Activated T-helper 1 cell treated with anti-CD3 and anti-CD28 coated beads, Interleukin-12 subunit alpha, Interleukin-12 subunit beta, Interleukin-2, Interleukin-4 antibody, amounts not matched to agents 30 ng/mL and 10 ng/mL and 1 ng/mL, durations not matched to agents 14 hours and 24 hours and 36 hours (primary cell): ENCODE data around the gene BRMS1. TPM values are rescaled to one million over a fixed set of nuclear protein-coding genes. Genes with fewer than 3 reads are reported as not detected.

Experiments
- DNase-seq: peaks from one replicate; pipeline ENCODE4 v3.0.0; 2021; ENCODE audit warnings: low spot score
- H3K27ac Mint-ChIP-seq: one replicate; pipeline ENCODE4 v1.8.0; 2021; ENCODE audit warnings: mild to moderate bottlenecking, mixed read lengths
- H3K27me3 Mint-ChIP-seq: one replicate; pipeline ENCODE4 v1.8.0; 2022; ENCODE audit warnings: mild to moderate bottlenecking, moderate library complexity, mixed read lengths; ENCODE audit not compliant: insufficient read depth
- H3K36me3 Mint-ChIP-seq: one replicate; pipeline ENCODE4 v1.8.0; 2021; ENCODE audit warnings: low read depth, mixed read lengths
- H3K4me1 Mint-ChIP-seq: one replicate; pipeline ENCODE4 v1.8.0; 2021; ENCODE audit warnings: low read depth, mixed read lengths
- H3K4me3 Mint-ChIP-seq: one replicate; pipeline ENCODE4 v1.8.0; 2021; ENCODE audit warnings: mild to moderate bottlenecking, moderate library complexity, mixed read lengths
- H3K9me3 Mint-ChIP-seq: one replicate; pipeline ENCODE4 v1.8.0; 2021; ENCODE audit warnings: mixed read lengths
- intact Hi-C: fragments of 100-400 bp; cut with micrococcal nuclease; formaldehyde crosslinking; loops from one replicate; pipeline ENCODE4 v1.15.1; 2024
- total RNA-seq: library from RNA; stranded (reverse); gene quantifications from 2 replicates; pipeline ENCODE4 v1.2.3, GENCODE V29; 2022

Gene BRMS1
- total RNA-seq, 1 donor from 2014 or later = 67.1 TPM

DNA sequence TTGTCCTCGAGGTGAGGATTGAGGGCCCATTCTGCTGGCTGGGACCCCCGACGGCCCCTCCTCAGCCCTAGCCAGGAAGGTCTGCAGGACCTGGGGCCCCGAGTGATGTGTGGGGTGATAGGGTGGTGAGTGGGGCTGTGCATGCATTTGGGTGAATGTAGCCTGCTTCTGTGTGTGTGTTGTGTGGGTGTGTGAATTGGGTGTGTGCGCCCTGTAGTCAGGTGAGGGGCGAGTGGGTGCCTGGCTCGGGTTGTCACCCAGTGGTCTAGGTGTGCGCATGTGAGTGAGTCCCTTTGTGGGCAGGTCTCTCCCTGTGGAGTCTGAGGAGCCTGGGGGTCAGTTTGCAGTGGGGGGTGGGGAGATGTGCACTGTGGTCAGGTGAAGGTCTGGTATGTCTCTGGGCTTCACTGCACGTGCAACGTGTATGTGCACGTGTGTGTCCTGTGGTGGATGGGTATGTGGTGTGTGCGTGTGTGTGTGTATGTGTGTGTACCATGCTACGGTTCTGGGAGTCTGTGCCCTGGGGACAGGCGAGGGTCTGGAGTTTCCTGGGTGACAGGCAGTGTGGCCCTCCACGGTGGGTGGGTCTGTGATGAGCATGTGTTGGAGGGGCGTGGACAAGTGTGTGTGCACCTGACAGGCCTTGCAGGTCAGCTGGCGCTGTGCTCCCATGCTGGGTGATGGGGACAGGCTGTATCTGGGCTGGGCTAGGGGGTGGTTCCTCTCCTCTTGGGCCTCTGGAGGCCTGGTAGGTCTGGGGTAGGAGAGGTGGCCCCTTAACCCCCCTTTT is 52.2 kb downstream of the BRMS1 start:
- peaks cover 28% of the 10 kb centered on the region for H3K4me1 Mint-ChIP-seq
- no peak for DNase-seq
- peaks cover 3% of the 10 kb centered on the region for H3K36me3 Mint-ChIP-seq
- no peaks in the 10 kb centered on the region for H3K9me3 Mint-ChIP-seq
- H3K27ac Mint-ChIP-seq = no peak overlapping the region
- intact Hi-C loops = no loop called here
- H3K27me3 Mint-ChIP-seq = peaks cover 32% of the 10 kb centered on the region
- H3K4me3 Mint-ChIP-seq = peak overlapping the region; percentile 59

DNA sequence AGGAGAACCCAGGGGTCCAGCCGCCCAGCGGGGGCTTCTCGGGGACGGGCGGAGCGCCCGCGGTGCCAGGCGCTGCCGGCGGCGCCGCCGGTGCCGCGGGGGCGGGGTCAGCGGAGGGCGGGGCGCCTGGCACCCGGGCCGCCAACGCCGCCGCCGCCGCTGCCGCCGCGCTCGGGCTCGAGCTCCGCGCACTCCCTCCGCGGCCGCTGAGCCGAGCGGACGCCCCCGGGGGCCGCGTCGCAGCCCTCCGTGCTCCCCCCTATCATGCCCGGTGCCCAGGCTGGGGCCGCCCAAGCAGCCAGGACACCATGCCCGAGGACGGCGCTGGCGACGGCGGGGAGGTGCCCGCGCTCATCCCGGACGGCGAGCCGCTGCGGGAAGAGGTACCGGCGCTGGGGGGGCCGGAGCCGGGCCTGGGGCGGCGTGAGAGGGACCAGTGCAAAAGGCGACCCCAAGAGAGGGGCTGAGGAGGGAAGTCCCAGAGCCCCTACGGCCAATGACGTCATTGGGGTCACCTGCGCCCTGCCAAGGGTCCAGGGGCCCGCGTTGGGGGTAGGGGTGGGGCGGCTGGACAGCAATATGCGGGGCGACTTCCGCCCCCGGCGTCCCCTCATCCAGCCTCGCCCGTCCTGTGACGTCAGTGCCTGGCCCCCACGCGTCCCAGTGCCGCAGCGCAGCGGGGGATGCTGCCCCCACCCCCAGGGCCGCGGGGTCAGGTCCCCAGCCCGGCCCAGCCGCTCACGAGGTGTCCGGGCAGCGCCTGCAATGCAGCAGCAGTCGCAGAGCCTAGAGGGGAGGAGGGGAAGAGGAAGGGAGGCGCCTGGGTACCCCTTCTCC is 53.0 kb downstream of the BRMS1 start, which contains the start of gene TMEM151A:
TMEM151A (plus strand) TSS at position 189 of the 837 bp plus-strand sequence; CDS start at position 309, 120 bp downstream.
- no peak within 1 kb of the TSS for H3K27ac Mint-ChIP-seq
- H3K27me3 Mint-ChIP-seq = peaks cover 32% of the 10 kb centered on the region
- H3K4me3 Mint-ChIP-seq = peak within 1 kb of the TSS; percentile 95
- intact Hi-C loops = no loop called here
- H3K36me3 Mint-ChIP-seq = peaks cover 3% of the 10 kb centered on the region
- no peak for DNase-seq
- H3K4me1 Mint-ChIP-seq = peaks cover 36% of the 10 kb centered on the region
- H3K9me3 Mint-ChIP-seq = no peaks in the 10 kb centered on the region

DNA sequence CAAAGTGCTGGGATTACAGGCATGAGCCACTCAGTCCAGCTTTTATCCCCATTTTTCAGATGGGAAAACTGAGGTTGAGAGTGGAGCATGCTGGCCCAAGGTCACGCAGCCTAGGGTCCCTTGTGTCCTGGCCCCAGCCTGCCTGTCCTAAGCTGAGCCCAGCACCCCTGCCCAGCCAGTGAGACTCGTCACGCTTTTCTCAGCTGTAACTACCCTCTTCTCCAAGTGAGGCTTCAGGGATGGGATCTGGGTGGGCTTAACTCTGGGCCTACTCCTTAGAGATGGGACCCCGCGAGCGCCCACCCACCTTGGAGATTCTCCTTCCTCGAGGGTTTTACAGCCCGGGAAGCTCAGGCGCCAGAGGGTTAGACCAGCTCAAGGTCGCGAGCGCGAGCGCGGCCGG is 53.6 kb downstream of the BRMS1 start:
- Mint-ChIP-seq H3K36me3 (peaks cover 5% of the 10 kb centered on the region), H3K4me3 (no peak overlapping the region), H3K27me3 (peaks cover 31% of the 10 kb centered on the region), H3K27ac (no peak overlapping the region), H3K4me1 (peaks cover 39% of the 10 kb centered on the region), H3K9me3 (no peaks in the 10 kb centered on the region)
- intact Hi-C loops = no loop called here
- no peak for DNase-seq

DNA sequence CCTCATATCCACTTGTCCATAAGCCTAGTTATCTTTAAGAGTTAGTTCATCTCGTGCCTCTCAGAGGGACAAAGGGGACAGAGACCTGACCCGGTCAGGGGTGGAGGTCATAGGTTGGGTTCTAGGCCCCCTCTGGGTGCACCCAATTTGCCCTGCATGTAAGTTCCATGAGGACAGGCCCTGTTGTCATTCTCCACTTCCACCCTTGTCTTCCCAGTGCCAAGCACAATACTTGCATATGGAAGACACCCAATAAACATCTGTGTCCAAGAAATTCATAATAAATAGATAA is 54.6 kb downstream of the BRMS1 start:
- intact Hi-C loops = no loop called here
- H3K4me1 Mint-ChIP-seq = peaks cover 39% of the 10 kb centered on the region
- H3K27ac Mint-ChIP-seq = no peak overlapping the region
- peaks cover 28% of the 10 kb centered on the region for H3K27me3 Mint-ChIP-seq
- H3K9me3 Mint-ChIP-seq = no peaks in the 10 kb centered on the region
- peaks cover 5% of the 10 kb centered on the region for H3K36me3 Mint-ChIP-seq
- H3K4me3 Mint-ChIP-seq = peak overlapping the region; percentile 95
- DNase-seq = no peak

DNA sequence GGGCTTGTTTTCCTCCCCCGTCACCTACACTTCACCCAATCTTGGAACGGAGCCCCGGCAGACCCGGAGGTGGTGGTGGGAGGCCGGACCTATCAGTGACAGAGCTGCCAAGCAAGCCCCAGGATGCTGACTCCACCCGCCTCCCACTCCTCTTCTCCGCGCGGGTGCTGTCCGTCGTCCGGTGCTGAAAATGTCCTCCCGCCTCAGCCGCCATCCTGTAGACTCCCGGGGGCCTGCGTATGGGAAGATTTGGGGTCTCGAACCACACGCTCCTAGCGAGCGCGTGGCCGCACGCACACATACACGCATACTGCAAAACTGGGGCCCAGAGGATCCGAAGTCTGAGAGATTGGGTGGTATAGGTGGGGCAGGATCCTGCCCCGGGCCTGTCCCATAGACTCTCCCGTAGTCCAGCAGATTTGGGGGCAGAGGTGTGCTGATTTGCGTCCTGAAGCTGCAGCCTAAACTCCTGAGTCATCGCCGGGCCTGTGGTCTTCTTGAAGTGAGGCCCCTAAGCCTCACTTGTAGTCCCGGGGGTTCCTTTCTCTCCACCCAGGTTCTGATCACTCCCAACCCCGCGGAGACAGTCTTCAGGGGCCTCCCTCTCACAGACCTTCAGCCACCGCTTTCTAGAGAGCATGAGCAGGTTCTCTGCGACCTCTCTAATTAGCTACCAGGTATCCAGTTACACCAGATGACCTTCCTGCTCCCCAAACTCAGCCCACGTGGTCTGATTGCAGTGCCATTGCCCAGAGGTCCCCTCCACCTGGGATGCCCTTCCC is 55.2 kb downstream of the BRMS1 start:
- H3K4me3 Mint-ChIP-seq = peak overlapping the region; percentile 95

DNA sequence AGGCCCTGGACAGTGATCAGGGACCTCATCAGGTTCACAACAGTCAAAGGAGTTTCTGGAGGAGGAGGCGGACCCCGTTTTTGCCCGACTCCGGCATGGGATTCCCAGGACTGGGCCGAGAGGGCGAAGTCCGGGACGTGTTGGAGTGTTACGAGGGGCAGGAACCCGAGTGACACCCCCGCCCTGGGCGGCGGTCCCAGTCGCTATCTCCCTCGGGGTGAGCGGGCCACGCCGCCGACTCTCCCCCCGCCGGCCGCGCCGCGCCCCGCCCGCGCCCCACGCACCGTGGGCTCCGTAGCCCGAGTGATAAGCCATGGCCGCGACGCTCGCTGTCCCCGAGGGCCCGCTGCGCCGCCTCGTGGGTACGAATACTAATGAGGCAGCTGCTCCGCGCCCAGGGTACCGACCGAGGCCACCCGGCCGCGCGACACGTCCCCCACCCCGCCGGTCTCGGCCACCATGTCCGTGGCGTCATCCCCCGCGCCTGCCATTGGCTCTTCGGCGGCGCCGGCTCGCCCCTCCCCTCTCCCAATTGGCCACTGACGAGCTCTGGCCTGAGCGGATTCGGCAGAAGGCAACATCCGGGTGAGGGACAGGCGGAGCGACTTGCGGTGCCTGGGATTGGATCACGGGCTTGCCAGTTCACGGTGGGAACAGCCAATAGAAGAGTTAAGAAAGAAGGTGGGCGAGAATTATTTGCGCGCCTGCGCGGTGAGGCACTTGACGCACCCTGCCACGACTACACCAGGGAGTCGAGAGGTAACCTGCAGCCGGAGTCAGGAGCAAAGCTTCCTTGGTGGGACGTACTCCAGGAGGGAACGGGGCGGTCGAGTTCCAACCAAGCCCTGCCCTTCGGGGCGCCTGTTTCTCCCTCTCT is 56.0 kb downstream of the BRMS1 start, which contains the start of gene YIF1A:
YIF1A (minus strand) TSS at position 473 of the 877 bp plus-strand sequence; CDS start at position 315, 158 bp downstream.
- Mint-ChIP-seq H3K27ac (peak within 1 kb of the TSS; percentile 99), H3K36me3 (peaks cover 9% of the 10 kb centered on the region), H3K4me1 (peaks cover 39% of the 10 kb centered on the region), H3K9me3 (no peaks in the 10 kb centered on the region), H3K4me3 (peak within 1 kb of the TSS; percentile 95), H3K27me3 (peaks cover 28% of the 10 kb centered on the region)
- intact Hi-C loops = loop anchor here (1.0 to 2.0 kb wide), 8 partner anchors 21 to 1064 kb away; partner anchors contain the start of genes NPAS4, POLD4 and RAB1B
- peak; percentile 99 for DNase-seq

More for the DNA sequence above, 55.2 kb downstream of the BRMS1 start:
- DNase-seq = peak; percentile 78
- intact Hi-C loops = loop anchor here (1.0 to 2.0 kb wide), 8 partner anchors 21 to 1063 kb away; partner anchors contain the start of genes NPAS4, POLD4 and RAB1B
- Mint-ChIP-seq H3K36me3 (peaks cover 5% of the 10 kb centered on the region), H3K4me1 (peaks cover 39% of the 10 kb centered on the region), H3K27ac (peak overlapping the region; percentile 99), H3K9me3 (no peaks in the 10 kb centered on the region), H3K27me3 (peaks cover 28% of the 10 kb centered on the region)

DNA sequence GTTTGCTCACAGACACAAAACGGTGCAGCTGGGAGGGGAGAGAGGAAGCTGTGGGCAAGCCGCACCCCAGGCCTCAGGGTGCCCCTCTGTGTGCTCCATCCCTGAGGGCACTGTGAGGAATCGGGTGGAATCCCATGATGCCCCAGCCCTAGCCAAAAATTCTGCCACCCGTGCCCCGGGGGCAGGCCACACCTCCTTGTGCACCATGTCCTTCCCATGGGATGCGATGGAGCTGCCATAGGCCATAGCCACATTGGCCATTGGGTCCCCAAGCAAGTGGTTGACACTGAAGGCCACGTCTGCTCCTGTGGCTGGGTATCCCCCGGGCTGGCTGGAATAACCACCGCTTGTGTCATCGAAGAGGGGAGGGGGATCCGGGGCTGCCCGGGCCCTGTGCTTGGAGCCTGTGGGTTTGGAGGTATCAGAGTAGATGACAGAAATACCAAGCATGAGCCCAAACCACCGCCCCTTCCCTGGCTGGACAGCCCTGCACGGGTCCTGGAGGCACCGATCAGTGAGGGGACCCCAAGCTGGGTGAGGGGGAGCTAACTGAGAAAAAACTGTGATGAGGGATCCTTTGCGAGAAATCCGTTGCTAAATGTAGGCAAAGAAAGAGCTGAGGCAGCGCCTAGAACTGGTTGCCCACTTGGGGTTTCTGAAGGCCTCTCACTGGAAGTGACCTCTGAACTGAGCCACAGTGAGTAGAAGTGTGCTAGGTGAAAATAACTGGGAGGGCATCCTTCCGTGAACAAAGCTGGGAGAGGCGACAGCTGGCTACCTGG is 56.8 kb downstream of the BRMS1 start:
- Mint-ChIP-seq H3K9me3 (no peaks in the 10 kb centered on the region), H3K4me1 (peaks cover 41% of the 10 kb centered on the region), H3K36me3 (peaks cover 9% of the 10 kb centered on the region), H3K4me3 (peak overlapping the region; percentile 95), H3K27me3 (peaks cover 21% of the 10 kb centered on the region), H3K27ac (peak overlapping the region; percentile 93)
- DNase-seq = no peak
- intact Hi-C loops = loop anchor here (2.0 kb wide), 1 partner anchor 1065 kb away; the partner anchor contains the start of gene POLD4

Other genes starting within 250 kb of the BRMS1 start
- gene KLC2, start 87.4 kb downstream of the BRMS1 start, total RNA-seq = 56.3 and 62.1 TPM in 2 replicates
- gene RAB1B, start 76.5 kb downstream of the BRMS1 start, total RNA-seq = 123 and 124 TPM in 2 replicates
- gene CNIH2, start 66.9 kb downstream of the BRMS1 start, total RNA-seq = 1.7 and 1.8 TPM in 2 replicates
- 125 and 127 TPM in 2 replicates for gene YIF1A, start 56.0 kb downstream of the BRMS1 start, total RNA-seq
- not detected in 2 replicates for gene TMEM151A, start 53.2 kb downstream of the BRMS1 start, total RNA-seq
- gene CD248, start 28.1 kb downstream of the BRMS1 start, total RNA-seq = 0.10 TPM in 1 of 2 replicates, not detected in the other
- gene RIN1, start 8.7 kb downstream of the BRMS1 start, total RNA-seq = 0.78 and 0.86 TPM in 2 replicates
- 10.6 and 12.1 TPM in 2 replicates for gene B4GAT1, start 2.5 kb upstream of the BRMS1 start, total RNA-seq
- gene SLC29A2, start 26.7 kb upstream of the BRMS1 start, total RNA-seq = 14.3 and 16.6 TPM in 2 replicates
- not detected in 2 replicates for gene NPAS4, start 75.9 kb upstream of the BRMS1 start, total RNA-seq
- gene MRPL11, start 93.7 kb upstream of the BRMS1 start, total RNA-seq = 93.0 and 93.6 TPM in 2 replicates
- gene PELI3, start 121.8 kb upstream of the BRMS1 start, total RNA-seq = 15.3 and 15.8 TPM in 2 replicates
- 102 and 112 TPM in 2 replicates for gene DPP3, start 135.3 kb upstream of the BRMS1 start, total RNA-seq
- gene BBS1, start 165.5 kb upstream of the BRMS1 start, total RNA-seq = 18.0 and 18.1 TPM in 2 replicates
- 14.6 and 15.6 TPM in 2 replicates for gene ZDHHC24, start 200.9 kb upstream of the BRMS1 start, total RNA-seq
- 0.05 TPM in 1 of 2 replicates, not detected in the other for gene ACTN3, start 201.8 kb upstream of the BRMS1 start, total RNA-seq
- gene CTSF, start 223.5 kb upstream of the BRMS1 start, total RNA-seq = 0.71 and 0.73 TPM in 2 replicates
- 0.29 and 0.37 TPM in 2 replicates for gene CCDC87, start 248.0 kb upstream of the BRMS1 start, total RNA-seq
- gene CCS, start 248.1 kb upstream of the BRMS1 start, total RNA-seq = 25.3 and 32.1 TPM in 2 replicates